WI38 (cell line): Measurements from ENCODE around the gene NDUFV2.
"Not testable (repeated sequence)": the region's sequence is repeated elsewhere in the genome, so short reads cannot be mapped to it uniquely, and the experiment has no call there.

Experiments used
- H3K4me3 ChIP-seq: 2 replicates; pipeline ENCODE4 v1.5.1; 2011; ENCODE audit warnings: low read depth, mild to moderate bottlenecking, control low read depth, low read length
- CTCF ChIP-seq: IDR thresholded peaks from 2 replicates; pipeline ENCODE4 v1.5.1; 2012; ENCODE audit warnings: low read depth, mild to moderate bottlenecking, control low read depth, low read length

The NDUFV2 gene

GRCh38 chr18:9090578-9090977, 11.9 kb upstream of the NDUFV2 start:
- no peak for TF ChIP-seq CTCF
- H3K4me3 ChIP-seq, result no peak overlapping the region

- H3K4me3 ChIP-seq, result no peak overlapping the region
- TF ChIP-seq CTCF, result no peak
Measured at GRCh38 chr18:9091066-9091476, 11.4 kb upstream of the NDUFV2 start.

- TF ChIP-seq CTCF, result no peak
Measured at GRCh38 chr18:9092665-9093064, 9.8 kb upstream of the NDUFV2 start.

GRCh38 chr18:9093109-9093508, 9.4 kb upstream of the NDUFV2 start:
- not testable (repeated sequence) for H3K4me3 ChIP-seq

More at GRCh38 chr18:9092665-9093064, 9.8 kb upstream of the NDUFV2 start:
- no peak overlapping the region for H3K4me3 ChIP-seq

GRCh38 chr18:9094307-9095226, 7.9 kb upstream of the NDUFV2 start:
- TF ChIP-seq CTCF, result no peak
- peak overlapping the region; percentile 2; the same call in 1 of the 2 replicates for H3K4me3 ChIP-seq

GRCh38 chr18:9095297-9096006, 7.0 kb upstream of the NDUFV2 start:
- H3K4me3 ChIP-seq, result peak overlapping the region; percentile 2; the same call in 1 of the 2 replicates
- no peak for TF ChIP-seq CTCF

- TF ChIP-seq CTCF, result no peak
Measured at GRCh38 chr18:9096007-9096371, 6.5 kb upstream of the NDUFV2 start.

More at GRCh38 chr18:9096007-9096371, 6.5 kb upstream of the NDUFV2 start:
- no peak overlapping the region for H3K4me3 ChIP-seq
